ENCODE results near the gene MCEMP1.

The MCEMP1 gene

DNA sequence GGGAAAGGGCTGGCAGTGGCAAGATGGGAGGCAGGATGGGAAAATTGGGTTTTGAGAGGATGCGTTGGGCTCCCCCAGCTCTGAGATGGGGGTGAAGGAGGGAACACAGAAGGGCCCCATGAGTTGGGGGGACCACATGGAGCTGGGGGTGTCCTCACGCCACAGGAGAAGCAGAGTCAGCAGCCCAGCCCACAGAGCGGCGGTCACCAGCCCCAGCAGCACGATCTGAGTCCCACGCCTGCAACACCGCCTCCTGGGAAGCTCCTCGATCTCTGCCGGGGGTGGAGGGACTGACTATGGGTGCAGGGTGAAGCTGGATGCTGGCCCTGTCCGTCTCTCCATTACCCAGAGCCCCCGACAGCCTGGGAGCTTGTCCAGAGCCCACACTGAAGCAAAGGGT lies 21.7 kb downstream of the MCEMP1 start:
- no peak overlapping the region for H3K4me2 ChIP-seq (ENCODE audit: low read length)
- H3K4me1 ChIP-seq (ENCODE audit: control insufficient read depth, low read length): peaks cover 26% of the 10 kb centered on the region
- H3K4me3 ChIP-seq (ENCODE audit: low read length): no peak overlapping the region

DNA sequence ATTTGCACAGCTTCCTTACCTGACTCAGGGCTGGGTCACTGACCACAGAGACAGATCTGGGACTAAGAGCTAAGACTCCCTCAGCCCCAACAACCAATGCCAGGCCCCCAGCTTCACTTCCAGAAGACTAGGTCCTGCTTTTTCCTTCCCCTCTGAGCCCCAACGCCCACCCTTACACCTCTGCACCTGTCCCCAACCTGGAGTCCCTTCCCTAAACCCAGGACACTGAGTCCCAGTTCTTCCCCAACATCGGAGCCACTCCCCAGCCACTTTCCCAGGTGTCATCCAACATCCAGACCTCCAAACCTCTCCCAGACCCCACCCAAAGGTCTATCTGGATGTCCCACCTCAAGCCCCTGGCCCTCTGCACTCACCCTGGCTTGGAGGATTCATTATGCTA lies 22.1 kb downstream of the MCEMP1 start:
- Histone ChIP-seq H3K9me2 (replicated peaks; ENCODE audit: control insufficient read depth, low read length) (no peaks in the 10 kb centered on the region), H3K9me3 (ENCODE audit: control insufficient read depth, insufficient read depth, low read length) (no peaks in the 10 kb centered on the region), H4K20me1 (ENCODE audit: control insufficient read depth, insufficient read depth, low read depth, low read length) (peaks cover 4% of the 10 kb centered on the region; the same call in 1 of the 2 replicates), H3F3A (ENCODE audit: control insufficient read depth, insufficient read depth) (peaks cover 7% of the 10 kb centered on the region; the same call in 1 of the 2 replicates), H3K4me1 (ENCODE audit: control insufficient read depth, low read length) (peaks cover 26% of the 10 kb centered on the region), H3K4me3 (ENCODE audit: low read length) (no peak overlapping the region), H3K27ac (ENCODE audit: low read depth, low read length) (no peak overlapping the region), H3K4me2 (ENCODE audit: low read length) (no peak overlapping the region), H3K79me2 (ENCODE audit: control insufficient read depth, low read length) (no peaks in the 10 kb centered on the region), H3K27me3 (ENCODE audit: control insufficient read depth, low read length) (peaks cover 73% of the 10 kb centered on the region), H3K36me3 (ENCODE audit: control insufficient read depth, low read length) (no peaks in the 10 kb centered on the region)
- TF ChIP-seq, protein P1, sequence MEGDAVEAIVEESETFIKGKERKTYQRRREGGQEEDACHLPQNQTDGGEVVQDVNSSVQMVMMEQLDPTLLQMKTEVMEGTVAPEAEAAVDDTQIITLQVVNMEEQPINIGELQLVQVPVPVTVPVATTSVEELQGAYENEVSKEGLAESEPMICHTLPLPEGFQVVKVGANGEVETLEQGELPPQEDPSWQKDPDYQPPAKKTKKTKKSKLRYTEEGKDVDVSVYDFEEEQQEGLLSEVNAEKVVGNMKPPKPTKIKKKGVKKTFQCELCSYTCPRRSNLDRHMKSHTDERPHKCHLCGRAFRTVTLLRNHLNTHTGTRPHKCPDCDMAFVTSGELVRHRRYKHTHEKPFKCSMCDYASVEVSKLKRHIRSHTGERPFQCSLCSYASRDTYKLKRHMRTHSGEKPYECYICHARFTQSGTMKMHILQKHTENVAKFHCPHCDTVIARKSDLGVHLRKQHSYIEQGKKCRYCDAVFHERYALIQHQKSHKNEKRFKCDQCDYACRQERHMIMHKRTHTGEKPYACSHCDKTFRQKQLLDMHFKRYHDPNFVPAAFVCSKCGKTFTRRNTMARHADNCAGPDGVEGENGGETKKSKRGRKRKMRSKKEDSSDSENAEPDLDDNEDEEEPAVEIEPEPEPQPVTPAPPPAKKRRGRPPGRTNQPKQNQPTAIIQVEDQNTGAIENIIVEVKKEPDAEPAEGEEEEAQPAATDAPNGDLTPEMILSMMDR (IDR thresholded peaks at IDR 0.05; ENCODE audit: low read depth, low read length, poor library complexity, severe bottlenecking): no peak
- TF ChIP-seq EZH2phosphoT487 (IDR thresholded peaks at IDR 0.05; ENCODE audit: borderline replicate concordance, low read length): no peak

More for the DNA sequence above, 21.7 kb downstream of the MCEMP1 start:
- H3K9me3 ChIP-seq (ENCODE audit: control insufficient read depth, insufficient read depth, low read length): no peaks in the 10 kb centered on the region
- H3K79me2 ChIP-seq (ENCODE audit: control insufficient read depth, low read length): no peaks in the 10 kb centered on the region
- H3F3A ChIP-seq (ENCODE audit: control insufficient read depth, insufficient read depth): peaks cover 7% of the 10 kb centered on the region; the same call in 1 of the 2 replicates
- peaks cover 71% of the 10 kb centered on the region for H3K27me3 ChIP-seq (ENCODE audit: control insufficient read depth, low read length)
- H4K20me1 ChIP-seq (ENCODE audit: control insufficient read depth, insufficient read depth, low read depth, low read length): peaks cover 4% of the 10 kb centered on the region; the same call in 1 of the 2 replicates
- H3K36me3 ChIP-seq (ENCODE audit: control insufficient read depth, low read length): no peaks in the 10 kb centered on the region
- no peak overlapping the region for H3K27ac ChIP-seq (ENCODE audit: low read depth, low read length)
- TF ChIP-seq EZH2phosphoT487 (IDR thresholded peaks at IDR 0.05; ENCODE audit: borderline replicate concordance, low read length): no peak
- TF ChIP-seq, protein P1 (IDR thresholded peaks at IDR 0.05; ENCODE audit: low read depth, low read length, poor library complexity, severe bottlenecking): no peak
- H3K9me2 ChIP-seq (replicated peaks; ENCODE audit: control insufficient read depth, low read length): no peaks in the 10 kb centered on the region

DNA sequence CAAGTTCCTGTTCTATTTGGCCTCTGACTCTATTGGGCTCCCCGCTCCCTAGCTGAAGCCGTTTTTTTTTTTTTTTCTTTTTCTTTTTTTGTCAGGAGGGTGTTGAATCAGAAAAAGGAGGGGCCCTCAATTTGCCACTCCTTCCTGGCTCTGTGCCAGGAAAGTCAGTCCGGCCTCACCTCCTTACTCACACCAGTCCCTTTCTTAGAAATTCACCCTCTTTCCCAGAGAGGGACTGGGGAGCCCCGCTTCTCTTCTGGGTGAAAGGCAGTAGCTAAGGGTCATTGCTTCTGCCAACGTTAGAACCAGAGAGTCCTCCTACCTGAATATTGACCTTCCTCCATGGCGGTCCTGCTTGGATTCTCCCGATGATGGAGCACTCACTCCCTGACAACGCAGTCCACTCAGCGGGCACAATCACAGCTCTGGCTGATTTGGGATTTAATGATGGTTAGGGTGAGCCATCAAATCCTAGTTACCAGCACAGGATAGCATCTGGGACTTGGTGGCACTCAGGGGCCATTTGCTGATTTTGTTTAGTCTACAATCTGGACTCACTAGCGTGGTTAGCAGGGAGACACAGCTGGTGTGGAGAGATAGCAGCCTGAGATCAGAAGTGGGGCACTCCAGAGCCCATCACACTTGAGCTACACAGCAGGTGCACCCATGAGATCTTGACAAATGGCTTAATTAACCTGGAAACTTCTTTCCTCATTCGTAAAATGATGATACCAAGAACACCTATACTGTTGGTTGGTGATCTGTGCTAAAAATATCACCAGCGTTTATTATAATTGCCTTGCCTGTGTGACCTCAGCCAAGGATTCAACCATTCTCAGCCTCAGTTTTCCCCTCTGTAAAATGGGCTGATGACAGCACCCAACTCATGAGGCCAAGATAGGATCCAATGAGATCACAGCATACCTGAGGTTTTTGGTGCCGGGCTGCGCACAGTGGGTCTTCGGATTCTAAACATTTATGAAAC lies 22.8 kb downstream of the MCEMP1 start:
- Histone ChIP-seq H3F3A (ENCODE audit: control insufficient read depth, insufficient read depth) (peaks cover 7% of the 10 kb centered on the region; the same call in 1 of the 2 replicates), H3K4me1 (ENCODE audit: control insufficient read depth, low read length) (peaks cover 26% of the 10 kb centered on the region), H3K4me2 (ENCODE audit: low read length) (no peak overlapping the region), H3K79me2 (ENCODE audit: control insufficient read depth, low read length) (no peaks in the 10 kb centered on the region), H3K27ac (ENCODE audit: low read depth, low read length) (no peak overlapping the region), H3K4me3 (ENCODE audit: low read length) (no peak overlapping the region), H4K20me1 (ENCODE audit: control insufficient read depth, insufficient read depth, low read depth, low read length) (peaks cover 4% of the 10 kb centered on the region; the same call in 1 of the 2 replicates), H3K27me3 (ENCODE audit: control insufficient read depth, low read length) (peaks cover 75% of the 10 kb centered on the region), H3K9me2 (replicated peaks; ENCODE audit: control insufficient read depth, low read length) (no peaks in the 10 kb centered on the region), H3K9me3 (ENCODE audit: control insufficient read depth, insufficient read depth, low read length) (no peaks in the 10 kb centered on the region), H3K36me3 (ENCODE audit: control insufficient read depth, low read length) (no peaks in the 10 kb centered on the region)
- TF ChIP-seq EZH2phosphoT487 (IDR thresholded peaks at IDR 0.05; ENCODE audit: borderline replicate concordance, low read length): no peak
- TF ChIP-seq, protein P1 (IDR thresholded peaks at IDR 0.05; ENCODE audit: low read depth, low read length, poor library complexity, severe bottlenecking): no peak

Measured in DOHH2 (cell line).